ENCODE measurements around the gene TMEM175.
"Not testable (repeated sequence)": the region's sequence is repeated elsewhere in the genome, so short reads cannot be mapped to it uniquely, and the experiment has no call there.

TMEM175 gene

DNA sequence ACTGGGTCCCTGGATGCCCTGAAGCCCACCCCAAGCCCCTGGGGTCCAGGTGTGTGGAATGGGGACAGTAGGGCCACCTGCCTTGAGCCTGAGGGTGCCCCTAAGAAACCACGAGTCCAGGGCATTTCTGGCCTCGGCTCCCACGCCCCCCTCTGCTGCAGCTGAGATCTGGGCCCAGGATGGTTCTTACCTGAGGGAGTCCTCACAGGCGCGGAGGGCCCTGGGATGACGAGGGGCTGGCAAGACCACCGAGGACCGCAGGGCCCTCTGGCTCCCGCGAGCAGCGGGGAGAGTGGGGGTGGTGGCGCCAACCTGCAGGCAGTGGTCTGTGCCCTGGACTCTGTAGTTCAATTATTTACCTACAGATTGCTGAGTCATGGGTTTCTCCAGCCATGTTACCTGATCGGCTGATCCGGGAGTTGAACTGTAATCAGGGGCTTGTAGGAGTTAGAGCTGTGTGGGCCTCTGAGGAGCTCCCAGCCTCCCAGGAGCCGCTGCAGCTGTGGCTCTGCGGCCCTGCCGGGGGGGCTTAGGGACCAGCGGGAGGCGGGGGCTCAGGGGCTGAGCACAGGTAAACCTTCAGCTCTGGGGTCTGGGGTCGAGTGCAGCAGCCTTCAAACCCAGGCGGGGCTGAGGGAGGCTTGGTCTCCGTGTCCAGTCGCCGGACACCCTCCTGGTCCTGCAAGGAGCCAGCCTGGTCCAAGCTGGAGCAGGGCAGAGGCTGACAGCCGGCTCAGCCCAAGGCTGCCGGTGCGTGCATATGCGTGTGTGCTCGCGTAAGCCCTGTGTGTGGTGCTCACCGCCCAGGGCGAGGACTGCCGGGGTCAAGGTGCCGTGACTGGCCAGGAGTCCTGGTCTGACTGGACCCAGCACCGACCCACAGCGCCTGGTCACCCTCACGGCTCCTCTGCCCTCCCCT lies 61.1 kb downstream of the TMEM175 start, which contains the start of gene SLC26A1:
SLC26A1 (minus strand) TSS at position 294 of the 919 bp plus-strand sequence. CDS start 1,701 bp downstream, outside the sequence.
- DNase-seq, result no peak

GRCh38 chr4:995311-996026 lies 63.2 kb downstream of the TMEM175 start:
- no peak for DNase-seq

DNA sequence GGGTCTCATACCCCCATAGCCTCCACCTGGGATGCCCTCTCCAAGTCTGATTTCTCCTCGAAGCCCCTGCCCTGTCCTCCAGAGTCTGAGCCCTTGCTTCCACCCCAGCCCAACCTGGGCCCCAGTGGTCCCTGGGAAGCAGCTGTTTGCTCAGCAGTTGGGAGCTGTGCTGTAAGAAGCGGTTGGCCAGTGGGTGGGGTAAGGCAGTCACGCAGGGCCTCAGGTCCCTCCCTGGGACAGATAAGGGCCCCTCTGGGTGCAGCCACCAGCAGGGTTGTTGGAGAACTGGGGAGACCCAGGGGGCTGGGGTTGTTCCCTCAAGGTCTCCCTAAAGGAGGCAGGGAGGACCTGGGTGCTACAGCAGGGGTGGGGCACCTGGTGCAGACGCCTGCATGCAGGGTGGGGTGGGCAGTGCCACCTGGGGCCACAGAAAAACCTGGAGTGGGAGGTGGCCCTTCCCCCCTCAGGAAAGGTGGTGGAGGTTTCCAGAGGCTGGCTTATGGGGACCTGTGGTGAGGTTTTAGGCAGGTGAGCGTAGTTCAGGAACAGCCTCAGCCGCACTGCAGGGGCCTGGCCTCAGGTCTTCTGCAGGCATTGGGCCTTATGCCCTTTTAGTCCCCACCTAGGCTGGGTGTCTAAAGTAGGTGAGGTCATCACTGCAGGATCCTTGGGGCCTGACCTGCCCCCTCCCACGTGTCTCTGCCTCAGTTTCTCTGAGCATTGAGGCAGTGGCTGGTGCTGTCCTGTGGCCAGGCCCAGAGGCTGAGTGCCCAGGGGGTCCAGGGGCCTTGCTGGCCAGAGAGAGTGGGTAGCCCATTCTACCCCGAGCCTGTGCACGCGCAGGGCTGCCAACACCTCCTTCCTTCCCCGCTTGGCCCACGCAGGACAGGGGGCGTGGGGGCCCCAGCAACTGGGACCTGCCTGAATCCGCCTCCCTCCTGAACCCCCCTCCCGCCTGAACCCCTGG lies 64.1 kb downstream of the TMEM175 start:
- no peak for DNase-seq

- no peak for DNase-seq
Measured at GRCh38 chr4:996997-997374, 64.7 kb downstream of the TMEM175 start.

DNA sequence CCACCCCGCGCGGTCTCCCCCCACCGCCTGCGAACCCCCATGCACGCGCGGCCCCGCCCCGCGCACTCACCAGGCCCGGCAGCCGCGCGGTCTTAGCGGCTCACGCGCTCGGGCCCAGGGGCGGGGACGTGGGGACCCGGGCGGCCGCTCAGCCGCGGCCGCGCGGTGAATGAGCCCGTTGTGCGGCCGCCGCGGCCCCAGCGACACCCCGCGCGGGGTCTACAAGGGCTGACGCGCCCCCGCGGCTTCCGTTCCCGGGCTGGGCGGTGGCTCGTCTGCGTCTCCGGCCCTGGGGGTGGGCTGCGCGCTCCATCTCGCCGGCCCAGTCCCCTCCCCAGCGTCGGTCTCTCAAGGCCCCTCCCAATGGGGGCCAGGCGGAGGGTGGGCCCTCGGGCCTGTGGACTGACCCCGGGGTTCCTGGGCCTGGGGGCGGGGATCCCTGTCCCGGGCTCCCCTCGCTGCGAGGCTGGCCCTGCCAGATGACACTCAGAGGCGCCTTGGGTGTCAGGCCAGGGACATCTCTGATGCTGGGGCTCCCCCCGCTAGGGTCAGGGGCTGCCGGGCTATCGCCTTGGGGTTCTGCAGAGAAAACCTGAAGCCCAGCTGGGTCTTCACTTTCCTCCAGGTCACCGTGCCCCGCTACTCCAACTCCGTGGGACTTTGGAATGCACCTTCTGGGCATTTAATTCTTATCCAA lies 65.3 kb downstream of the TMEM175 start:
- no peak for DNase-seq

- DNase-seq, result no peak
Measured at GRCh38 chr4:998096-998691, 65.9 kb downstream of the TMEM175 start.

DNA sequence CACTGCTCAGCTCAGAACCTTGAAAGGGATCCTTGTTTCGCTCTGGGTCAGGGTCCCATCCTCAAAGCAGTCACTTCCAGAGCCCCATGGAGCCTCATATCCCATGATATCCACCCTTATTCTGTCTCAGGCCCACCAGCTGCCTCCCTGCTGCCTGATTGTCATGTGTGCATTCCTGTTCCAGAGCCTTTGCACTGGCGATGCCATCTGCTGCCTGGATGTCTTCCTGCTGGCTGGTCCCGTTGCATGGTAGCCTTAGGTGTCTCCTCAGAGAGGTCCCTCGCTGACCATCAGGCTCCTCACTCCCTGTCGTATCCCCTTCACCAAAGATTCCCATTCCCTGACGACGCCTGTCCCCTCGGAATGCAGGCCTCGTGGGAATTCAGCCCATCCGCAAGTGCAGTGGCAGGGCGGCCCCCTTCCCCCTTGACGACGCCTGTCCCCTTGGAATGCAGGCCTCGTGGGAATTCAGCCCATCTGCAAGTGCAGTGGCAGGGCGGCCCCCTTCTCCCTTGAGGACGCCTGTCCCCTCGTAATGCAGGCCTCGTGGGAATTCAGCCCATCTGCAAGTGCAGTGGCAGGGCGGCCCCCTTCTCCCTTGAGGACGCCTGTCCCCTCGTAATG lies 67.1 kb downstream of the TMEM175 start:
- DNase-seq, result not testable (repeated sequence)

DNA sequence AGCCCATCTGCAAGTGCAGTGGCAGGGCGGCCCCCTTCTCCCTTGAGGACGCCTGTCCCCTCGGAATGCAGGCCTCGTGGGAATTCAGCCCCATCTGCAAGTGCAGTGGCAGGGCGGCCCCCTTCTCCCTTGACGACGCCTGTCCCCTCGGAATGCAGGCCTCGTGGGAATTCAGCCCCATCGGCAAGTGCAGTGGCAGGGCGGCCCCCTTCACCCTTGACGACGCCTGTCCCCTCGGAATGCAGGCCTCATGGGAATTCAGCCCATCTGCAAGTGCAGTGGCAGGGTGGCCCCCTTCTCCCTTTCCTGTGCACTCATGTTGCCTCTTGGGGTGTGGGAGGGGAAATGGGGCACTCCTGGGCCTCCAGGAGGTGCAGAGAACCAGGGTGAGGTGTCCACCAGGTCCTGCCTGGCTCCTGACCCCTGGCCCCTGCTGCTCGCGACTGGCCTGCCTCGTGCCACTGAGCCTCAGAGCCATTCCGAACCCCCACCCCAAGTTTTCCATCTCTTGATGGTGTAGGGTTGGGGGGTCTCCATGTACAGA lies 67.7 kb downstream of the TMEM175 start:
- DNase-seq, result no peak

- DNase-seq, result no peak
Measured at GRCh38 chr4:1000686-1001260, 68.5 kb downstream of the TMEM175 start.

- no peak for DNase-seq
Measured at GRCh38 chr4:1001561-1002130, 69.4 kb downstream of the TMEM175 start.

GRCh38 chr4:1002131-1002630 lies 69.9 kb downstream of the TMEM175 start:
- no peak for DNase-seq

- no peak for DNase-seq
Measured at GRCh38 chr4:1002631-1003251, 70.5 kb downstream of the TMEM175 start.

DNA sequence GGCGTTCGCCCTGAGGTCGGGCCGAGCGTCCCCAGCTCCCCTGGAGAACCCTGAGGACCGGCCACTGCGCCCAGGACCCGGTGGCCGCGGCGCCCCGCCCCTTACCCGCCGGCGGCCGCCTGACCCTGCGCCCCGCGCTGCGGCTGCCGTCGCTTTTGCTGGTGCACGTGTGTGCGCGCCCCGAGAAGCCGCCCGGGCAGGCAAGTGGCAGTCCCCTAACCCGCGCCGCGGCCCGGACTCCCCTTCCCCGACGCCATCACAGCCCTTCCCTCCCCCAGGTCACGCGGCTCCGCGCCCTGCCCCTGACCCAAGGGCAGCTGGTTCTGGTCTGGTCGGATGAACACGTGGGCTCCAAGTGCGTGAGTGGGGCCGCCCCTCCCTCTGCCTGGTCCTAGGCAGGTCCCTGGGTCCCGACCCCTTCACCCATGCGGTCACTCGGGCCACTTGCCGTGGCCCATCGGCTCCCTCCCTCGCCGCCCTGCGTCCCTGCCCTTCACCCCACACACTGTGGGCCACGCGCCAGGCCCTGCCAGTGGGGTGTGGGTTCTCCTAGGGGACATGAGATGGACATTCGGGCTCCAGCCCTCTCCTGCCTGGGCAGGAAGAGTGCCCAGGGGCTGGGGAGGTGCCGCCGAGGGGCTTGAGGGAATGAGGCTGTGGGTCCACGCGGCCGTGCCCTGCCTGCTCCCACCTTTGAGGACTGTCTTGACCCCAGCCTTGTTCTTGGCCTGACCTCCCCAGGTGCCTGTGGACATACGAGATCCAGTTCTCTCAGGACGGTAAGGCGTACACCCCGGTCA lies 71.2 kb downstream of the TMEM175 start:
- no peak for DNase-seq

DNA sequence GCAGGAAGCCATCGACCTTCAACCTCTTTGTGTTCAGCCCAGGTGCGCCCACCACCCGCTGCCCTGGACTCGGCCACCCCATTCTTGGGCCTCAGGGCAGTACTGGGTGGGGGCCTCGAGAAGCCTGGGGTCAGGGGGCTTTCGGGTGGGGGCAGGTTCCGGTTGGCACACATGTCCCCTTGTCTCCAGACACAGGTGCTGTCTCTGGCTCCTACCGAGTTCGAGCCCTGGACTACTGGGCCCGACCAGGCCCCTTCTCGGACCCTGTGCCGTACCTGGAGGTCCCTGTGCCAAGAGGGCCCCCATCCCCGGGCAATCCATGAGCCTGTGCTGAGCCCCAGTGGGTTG lies 71.8 kb downstream of the TMEM175 start:
- DNase-seq, result no peak

DNA sequence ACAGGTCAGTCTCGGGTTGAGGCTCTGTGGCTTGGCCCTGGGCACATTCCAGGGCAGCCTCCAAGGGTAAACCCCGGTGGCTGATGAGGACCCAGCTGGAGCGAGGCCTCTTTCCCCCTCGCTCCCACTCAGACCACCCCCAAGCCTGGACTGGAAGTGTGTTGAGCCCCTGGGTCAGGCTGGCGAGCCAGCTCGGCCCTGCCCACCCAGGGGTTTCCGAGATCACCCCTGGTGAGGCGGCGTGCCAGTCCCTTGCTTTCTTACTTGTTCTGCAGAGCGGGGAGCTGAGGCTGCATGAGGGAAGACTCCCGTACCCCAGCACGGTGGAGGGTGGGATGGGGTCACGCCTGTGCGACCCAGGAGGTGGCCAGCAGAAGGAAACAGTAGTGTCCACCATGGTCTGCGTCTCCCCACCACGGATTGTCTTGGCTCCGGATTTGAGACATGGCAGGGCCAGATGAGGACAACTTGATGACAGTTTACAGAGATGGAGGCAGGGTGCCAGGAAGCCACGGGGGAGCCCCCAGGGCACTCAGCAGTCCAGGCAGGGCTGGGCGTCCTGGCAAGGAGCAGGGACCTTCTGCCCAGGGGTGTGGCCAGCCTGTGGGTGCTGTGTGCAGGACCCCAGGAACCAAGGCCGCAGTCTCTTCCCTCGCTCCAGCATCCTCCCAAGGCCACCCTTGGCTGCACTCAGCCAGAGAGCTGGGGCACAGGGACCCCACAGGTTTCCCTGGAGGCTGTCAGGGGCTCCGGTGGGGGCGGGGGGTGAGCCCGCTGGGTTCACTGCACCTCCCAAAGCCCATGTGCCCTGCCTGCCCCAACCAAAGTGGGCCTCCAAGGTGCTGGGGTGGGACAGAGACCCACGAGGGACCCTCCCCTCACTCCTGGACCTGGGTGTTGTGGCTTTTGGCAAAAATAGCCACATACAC lies 72.6 kb downstream of the TMEM175 start:
- DNase-seq, result no peak

DNA sequence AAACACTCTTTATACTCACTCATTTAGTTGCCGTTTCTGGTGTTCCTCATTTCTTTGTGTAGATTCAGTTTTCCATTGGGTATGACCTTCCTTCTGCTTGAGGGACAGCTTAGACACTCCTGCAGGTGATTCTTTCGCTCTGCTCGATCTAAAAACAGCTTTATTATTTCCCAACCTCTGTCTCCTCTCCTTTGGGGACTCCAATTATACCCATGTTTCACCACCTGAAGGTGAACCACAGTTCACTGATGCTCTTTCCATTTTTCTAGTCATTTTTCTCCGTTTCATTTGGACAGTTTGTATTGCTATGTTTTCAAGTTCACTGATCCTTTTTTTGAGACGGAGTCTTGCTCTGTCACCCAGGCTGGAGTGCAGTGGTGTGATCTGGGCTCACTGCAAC lies 74.6 kb downstream of the TMEM175 start:
- no peak for DNase-seq

All from CD4-positive, alpha-beta T cell treated with Interferon gamma for 1 hour (primary cell).